AML-193 (cell line): ENCODE data around the gene ANKRD33B.
"Not testable (repeated sequence)": the region's sequence is repeated elsewhere in the genome, so short reads cannot be mapped to it uniquely, and the experiment has no call there.

ENCODE experiments used
- DNase-seq, 2 experiments: peaks; one replicate each; lab custom pipeline; 2025; lab: John Stamatoyannopoulos, UW

ANKRD33B gene

GRCh38 chr5:10559151-10559550, 4.7 kb upstream of the ANKRD33B start:
- DNase-seq: no peak

- no peak for DNase-seq
Measured at GRCh38 chr5:10559871-10560270, 4.0 kb upstream of the ANKRD33B start.

GRCh38 chr5:10562201-10563109, 1.4 kb upstream of the ANKRD33B start:
- no peak for DNase-seq

- no peak for DNase-seq
Measured at GRCh38 chr5:10563110-10563944, 543 bp upstream of the ANKRD33B start.

GRCh38 chr5:10564838-10565784, 1.2 kb downstream of the ANKRD33B start:
- DNase-seq: peak in 1 of 2 experiments; percentile 14

- peak in 1 of 2 experiments; percentile 4 for DNase-seq
Measured at GRCh38 chr5:10565785-10566542, 2.1 kb downstream of the ANKRD33B start.

- DNase-seq: no peak
Measured at GRCh38 chr5:10566543-10567068, 2.7 kb downstream of the ANKRD33B start.

GRCh38 chr5:10567121-10567591, 3.3 kb downstream of the ANKRD33B start:
- peak; percentile 28 to 54 for DNase-seq

- DNase-seq: peak in 1 of 2 experiments; percentile 2
Measured at GRCh38 chr5:10567781-10568321, 4.0 kb downstream of the ANKRD33B start.

GRCh38 chr5:10570540-10570939, 6.7 kb downstream of the ANKRD33B start:
- DNase-seq: not testable (repeated sequence)

- DNase-seq: no peak
Measured at GRCh38 chr5:10572451-10572850, 8.6 kb downstream of the ANKRD33B start.

- DNase-seq: no peak
Measured at GRCh38 chr5:10573487-10574145, 9.7 kb downstream of the ANKRD33B start.

- not testable (repeated sequence) for DNase-seq
Measured at GRCh38 chr5:10574879-10575278, 11.0 kb downstream of the ANKRD33B start.

GRCh38 chr5:10576121-10576789, 12.4 kb downstream of the ANKRD33B start:
- peak; percentile 3 to 12 for DNase-seq

GRCh38 chr5:10576790-10577189, 12.9 kb downstream of the ANKRD33B start:
- no peak for DNase-seq

- no peak for DNase-seq
Measured at GRCh38 chr5:10577371-10578292, 13.8 kb downstream of the ANKRD33B start.

- no peak for DNase-seq
Measured at GRCh38 chr5:10578293-10578665, 14.4 kb downstream of the ANKRD33B start.

GRCh38 chr5:10578869-10579268, 15.0 kb downstream of the ANKRD33B start:
- no peak for DNase-seq
